ENCODE measurements around the gene PHETA1. TPM values are rescaled to one million over a fixed set of nuclear protein-coding genes. Genes with fewer than 3 reads are reported as not detected.
"Not testable (repeated sequence)": the region's sequence is repeated elsewhere in the genome, so short reads cannot be mapped to it uniquely, and the experiment has no call there.

PHETA1 gene
- total RNA-seq, 1 donor from 2014 or later, result 8.2 TPM

DNA sequence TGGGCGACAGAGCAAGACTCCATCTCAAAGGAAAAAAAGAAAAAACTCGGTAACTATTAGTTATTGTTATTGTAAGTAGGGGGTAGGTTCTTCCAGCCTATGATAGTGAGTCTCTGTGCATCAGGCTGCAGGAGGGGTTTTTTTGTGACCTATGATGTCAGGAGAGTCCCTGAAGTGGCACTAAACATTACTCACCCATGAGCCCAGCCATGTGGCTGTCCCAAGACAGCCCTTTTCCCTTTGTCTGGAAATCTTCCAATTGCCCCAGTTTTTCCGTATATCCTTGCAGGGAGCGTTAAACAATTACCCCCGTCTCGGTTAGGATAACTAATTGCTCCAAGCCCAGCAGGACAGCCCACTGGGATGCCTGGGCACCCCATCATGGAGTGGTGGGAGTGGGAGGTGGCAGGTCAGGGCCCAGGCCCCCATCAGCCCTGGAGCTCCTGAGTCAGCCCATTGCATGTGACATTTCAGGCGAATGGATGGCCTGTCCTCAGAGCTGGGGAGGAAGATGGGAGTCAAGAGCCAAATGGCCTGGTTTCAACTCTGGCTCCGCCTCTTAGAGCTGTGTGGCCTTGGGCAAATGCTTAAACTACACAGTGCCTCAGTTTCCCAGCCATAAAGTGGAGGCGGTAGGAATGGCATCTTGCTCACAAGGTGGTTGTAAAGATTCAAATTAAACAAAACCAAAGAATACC is 16.4 kb downstream of the PHETA1 start:
- no peak for DNase-seq (ENCODE audit: low spot score in 2 of 2)

DNA sequence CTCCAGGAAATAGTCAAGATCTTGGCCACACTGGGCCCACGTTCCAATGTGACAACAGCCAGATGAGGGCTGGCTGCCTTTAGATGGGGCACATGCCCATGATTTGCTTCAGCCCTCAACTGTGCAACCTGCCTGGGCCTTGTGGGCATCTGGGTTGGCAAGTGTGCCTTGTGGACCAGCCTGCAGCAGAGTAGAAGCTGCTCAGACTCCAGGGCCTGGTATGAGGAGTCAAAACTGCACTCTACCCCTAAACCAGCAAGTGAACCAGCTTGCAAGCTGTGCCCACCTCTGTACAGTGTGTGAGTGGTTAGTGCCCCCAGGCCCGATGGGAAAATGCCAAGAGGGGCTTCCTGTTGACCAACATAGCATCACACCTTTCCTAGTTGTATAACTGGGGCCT is 17.9 kb downstream of the PHETA1 start:
- no peak for DNase-seq (ENCODE audit: low spot score in 2 of 2)
- no peak for FAIRE-seq

More for the DNA sequence above, 16.4 kb downstream of the PHETA1 start:
- FAIRE-seq, result no peak

DNA sequence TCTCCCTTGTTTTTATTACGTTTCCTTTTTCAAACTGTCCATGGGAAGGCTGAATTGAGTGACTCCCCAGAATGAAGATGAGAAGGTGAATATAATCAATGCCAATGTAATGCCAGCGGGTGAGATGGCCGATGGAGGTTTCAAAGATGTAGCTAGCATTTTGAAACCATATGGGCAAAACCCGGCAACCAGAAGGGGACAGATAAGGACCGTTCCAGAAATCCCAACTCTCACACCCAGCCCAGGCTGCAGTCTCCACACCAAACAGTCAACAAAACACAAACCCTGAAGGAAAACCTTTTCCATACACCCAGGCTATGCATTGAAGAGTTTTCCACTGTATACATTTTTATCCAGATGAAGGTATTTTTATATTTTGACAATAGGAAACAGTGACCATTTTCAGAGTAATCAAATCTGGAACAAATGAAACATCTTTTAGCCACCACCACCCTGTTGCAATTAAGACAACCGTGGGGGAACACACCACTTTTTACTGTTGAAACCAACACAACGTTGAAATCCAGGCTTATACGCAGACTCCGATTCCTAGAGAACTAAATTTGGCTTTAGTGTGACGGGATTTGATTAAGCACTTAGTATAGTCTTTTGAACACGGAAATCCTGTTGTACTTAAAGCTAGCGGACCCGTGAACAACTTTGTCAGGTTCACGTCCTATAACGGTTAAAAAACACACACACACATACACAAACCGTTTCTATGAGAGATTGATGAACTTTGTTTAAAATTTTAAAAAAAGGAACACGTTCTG is 19.0 kb downstream of the PHETA1 start:
- DNase-seq (ENCODE audit: low spot score in 2 of 2), result no peak
- no peak for FAIRE-seq

DNA sequence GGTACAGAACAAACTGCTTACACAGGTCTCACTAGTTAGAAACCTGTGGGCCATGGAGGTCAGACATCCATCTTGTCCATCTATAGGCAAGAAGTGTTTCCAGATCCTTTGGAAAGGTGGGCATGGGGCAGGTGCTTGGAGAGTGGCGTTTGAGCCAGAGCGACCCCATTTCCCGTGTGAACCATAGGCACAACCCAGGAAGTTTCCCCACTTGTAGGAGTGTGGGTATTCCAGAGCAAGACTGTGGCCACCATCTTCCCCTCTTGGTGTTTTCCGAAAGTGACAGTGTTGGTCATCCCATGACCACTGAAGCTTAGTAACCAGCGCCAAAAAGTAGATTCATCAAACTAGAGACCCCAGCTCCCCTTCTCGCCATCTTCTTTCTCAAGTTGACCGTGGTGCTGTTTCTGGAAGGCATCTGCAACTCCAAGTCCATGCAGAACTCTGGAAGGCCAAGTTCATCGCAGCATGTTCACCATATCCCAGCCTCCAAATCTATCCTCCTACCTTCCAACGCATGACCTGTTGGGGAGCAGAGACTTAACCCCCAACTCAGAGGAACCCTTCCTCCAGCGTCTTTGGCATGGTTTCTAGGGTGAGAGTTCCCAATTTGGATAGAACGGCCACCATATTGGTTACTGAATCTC is 19.7 kb downstream of the PHETA1 start:
- DNase-seq (ENCODE audit: low spot score in 2 of 2), result no peak
- FAIRE-seq, result no peak

DNA sequence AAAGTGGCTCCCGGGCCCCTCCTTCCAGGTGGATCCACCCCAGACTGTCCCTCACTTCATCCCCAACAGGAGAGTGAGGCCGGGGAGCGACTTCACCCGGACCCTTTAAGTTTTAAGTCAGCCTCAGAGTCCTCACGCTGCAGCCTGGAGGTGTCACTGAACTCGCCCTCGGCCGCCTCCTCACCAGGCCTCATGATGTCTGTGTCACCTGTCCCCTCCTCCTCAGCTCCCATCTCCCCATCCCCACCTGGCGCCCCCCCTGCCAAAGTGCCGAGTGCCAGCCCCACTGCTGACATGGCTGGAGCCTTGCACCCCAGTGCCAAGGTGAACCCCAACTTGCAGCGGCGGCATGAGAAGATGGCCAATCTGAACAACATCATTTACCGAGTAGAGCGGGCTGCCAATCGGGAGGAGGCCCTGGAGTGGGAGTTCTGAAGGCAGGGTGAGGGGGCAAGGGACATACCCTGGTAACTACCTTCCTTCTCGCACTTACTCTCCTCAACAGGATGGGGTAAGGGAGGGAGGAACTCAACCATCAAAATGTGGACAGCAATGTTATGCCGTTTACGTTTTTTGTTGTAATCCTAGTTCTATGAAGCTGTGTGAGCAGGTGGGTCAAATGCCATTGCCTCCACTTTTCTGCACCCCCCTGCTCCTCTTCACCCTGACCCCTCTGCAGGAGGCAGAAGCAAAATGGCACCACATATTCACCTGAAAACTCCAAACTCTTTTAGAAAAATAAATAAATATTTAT is 20.8 kb downstream of the PHETA1 start:
- FAIRE-seq (no peak), DNase-seq (ENCODE audit: low spot score in 2 of 2) (no peak)

DNA sequence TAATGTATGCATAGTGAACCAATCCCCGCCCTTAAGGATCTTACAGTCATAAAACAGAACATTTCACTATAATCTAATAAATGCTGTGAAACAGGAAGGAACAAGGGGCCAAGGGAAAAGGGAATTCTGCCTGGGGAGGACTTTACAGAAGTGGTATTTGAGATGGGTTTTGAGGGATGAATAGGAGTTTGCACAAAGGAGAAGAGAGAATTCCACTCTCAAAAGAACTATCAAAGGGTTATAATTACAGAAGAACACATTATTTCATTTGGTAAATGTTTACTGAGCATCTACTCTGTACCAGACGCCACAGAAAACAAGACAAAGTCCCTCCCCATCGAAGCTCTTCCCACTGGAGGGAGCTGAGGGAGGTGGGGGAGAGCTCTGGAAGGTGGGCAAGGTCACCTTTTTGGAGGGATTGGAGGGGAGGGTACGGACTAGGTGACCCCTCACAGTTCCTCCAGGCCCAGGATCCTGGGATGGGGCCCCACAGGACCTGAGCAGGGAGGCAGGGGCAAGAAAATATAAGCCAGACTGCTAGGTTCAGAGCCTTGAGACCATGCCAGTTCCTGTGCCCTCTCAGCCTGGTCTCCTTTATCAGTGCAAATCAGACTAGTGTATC is 24.5 kb downstream of the PHETA1 start:
- FAIRE-seq (no peak), DNase-seq (ENCODE audit: low spot score in 2 of 2) (no peak)

DNA sequence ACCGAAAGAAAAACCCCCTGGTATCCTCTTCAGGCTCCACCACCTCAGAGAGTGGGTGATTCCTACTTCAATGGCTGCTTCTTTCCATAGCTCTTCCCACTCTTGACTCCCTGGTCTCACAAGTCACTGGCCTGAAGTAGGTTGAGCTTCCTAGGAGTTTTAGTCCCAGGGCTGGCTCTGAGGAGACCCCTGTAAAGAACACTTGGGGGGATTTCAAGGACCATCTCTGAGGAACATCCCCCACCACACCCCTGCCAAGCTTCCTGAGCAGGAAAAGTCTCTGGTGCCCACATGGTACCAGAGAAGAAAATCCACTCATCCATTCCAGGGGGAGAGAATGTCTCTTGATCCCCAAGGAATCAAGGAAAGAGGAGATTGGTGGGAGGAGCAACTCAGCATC is 25.7 kb downstream of the PHETA1 start:
- no peak for FAIRE-seq
- no peak for DNase-seq (ENCODE audit: low spot score in 2 of 2)

DNA sequence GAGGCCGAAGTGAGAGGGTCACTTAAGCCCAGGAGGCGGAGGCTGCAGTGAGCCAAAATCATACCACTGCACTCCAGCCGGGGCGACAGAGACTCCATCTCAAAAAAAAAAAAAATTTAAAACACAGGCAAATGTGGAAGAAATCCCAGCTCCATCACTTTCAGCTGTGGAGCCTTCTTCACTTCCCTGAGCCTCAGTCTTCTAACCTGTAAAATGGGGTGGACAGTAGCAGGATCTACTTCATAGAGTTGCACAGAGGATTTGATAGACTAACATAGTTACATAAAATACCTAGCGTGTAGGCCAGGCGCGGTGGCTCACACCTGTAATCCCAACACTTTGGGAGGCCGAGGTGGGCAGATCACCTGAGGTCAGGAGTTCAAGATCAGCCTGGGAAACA is 26.5 kb downstream of the PHETA1 start:
- FAIRE-seq, result no peak
- DNase-seq (ENCODE audit: low spot score in 2 of 2), result no peak

DNA sequence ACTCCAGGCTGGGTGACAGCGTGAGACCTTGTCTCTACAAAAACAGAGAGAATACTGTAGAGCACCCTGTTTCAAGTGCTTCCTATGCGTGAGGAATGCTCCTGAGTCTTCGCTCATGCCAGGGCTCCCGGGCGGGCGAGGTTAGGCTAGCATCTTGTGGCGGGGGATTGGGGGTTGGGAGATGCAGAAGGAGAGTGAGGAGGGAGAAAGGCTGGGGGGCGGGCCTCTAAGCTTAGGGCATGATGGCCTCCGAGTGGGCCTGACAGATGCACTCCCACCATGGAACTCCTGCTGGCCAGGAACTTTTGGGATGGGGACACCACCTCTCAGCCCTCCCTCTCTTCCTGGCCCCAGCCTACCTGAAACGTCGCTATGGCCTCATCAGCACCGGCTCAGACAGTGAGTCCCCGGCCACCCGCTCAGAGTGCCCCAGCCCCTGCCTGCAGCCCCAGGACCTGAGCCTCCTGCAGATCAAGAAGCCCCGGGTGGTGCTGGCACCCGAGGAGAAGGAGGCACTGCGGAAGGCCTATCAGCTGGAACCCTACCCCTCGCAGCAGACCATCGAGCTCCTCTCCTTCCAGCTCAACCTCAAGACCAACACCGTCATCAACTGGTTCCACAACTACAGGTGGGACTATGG is 27.3 kb downstream of the PHETA1 start:
- FAIRE-seq (no peak), DNase-seq (ENCODE audit: low spot score in 2 of 2) (no peak)

DNA sequence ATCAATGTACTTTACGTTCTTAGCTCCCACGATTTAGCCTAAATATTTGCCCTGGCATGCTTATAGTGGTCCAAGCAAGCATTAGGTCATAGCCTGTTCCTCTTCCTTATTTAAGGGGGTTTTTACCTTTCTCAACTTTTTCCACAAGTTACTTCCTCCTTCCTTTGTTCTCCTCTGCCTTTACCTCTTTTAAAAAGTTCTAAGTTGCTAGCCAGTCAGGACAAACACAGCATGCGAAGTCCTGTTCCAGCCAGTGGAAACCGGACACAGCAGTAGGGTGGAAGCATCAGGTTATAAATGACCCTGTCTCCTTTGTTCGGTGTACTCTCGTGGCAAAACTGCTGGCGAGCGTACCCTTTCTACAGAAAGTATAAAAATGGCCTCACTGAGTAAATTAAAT is 28.2 kb downstream of the PHETA1 start:
- not testable (repeated sequence) for DNase-seq (ENCODE audit: low spot score in 2 of 2)

DNA sequence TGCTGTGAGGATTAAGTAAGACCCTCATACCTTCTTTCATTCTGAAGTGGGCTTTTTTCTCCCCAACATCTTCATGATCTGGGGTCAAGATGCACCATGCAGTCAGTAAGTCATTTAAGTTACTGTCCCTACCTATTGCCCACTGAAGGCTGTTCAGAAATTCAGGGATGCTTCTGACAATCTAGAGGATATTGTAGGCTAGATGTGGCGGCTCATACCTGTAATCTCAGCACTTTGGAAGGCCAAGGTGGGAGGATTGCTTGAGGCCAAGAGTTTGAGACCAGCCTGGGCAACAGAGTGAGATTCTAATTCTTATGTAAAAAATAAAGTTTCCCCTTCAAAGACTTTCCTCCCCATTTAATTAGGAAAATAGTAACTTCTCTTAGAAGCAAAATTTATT is 28.7 kb downstream of the PHETA1 start:
- FAIRE-seq (no peak), DNase-seq (ENCODE audit: low spot score in 2 of 2) (no peak)

More for the DNA sequence above, 28.2 kb downstream of the PHETA1 start:
- FAIRE-seq, result not testable (repeated sequence)

DNA sequence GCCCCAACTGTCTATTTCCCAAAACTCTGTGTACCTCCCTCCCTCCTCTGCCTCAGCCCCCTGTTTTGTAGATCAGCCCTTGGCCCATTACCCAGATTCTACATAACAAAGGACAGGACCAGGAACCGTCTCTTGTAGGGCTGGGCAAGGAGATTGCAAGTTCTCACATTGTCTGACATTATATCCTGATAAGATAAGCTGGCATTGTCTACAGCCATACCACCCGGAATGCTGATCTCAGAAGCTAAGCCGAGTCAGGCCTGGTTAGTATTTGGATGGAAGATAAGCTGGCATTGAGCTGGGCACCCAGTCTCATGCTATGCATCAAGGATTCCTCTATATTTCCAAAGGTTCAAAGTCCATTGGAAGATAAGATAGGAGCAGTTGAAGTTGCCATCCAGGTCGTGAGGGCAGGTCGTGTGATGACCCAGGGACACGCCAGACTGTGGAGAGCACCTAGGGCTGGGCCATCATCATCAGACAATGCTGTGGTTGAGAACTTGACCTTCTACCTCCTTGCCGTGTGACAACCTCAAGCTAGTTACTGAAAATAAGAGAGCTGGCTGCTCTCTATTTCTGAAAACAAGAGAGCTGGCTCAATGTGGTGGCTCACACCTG is 29.5 kb downstream of the PHETA1 start:
- FAIRE-seq (no peak), DNase-seq (ENCODE audit: low spot score in 2 of 2) (no peak)

DNA sequence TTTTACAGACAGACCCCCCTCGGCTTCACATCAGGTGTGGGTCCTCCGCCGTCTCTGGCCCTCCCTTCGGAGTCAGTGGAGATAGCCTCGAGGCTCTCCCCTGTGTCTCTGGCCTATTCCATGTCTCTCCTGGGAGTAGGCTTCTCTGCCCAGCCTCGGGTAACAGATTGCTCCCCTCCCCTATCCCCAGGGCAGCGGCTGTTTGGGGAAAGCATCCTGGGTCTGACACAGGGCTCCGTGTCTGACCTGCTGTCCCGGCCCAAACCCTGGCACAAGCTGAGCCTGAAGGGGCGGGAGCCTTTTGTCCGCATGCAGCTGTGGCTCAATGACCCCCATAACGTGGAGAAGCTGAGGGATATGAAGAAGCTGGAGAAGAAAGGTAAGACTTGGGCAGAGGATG is 30.8 kb downstream of the PHETA1 start:
- no peak for FAIRE-seq

DNA sequence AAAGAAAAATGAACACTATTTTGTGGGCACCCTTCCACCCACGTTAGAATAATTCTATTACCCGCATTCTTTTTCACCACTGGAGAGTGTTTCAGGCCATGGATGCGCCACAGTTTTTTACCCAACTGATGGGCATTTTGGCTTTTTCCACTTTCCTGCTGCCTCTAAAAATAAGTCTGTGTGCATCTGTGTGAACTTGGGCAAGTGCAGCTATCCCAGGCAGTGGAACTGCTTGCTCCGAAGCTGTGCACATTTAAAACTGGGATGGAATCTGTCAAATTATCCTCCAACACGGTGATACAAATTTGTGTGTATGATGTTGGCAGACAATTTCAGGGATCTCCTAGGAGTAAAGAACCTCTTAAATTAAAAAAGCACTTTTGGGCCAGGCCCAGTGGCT is 31.5 kb downstream of the PHETA1 start:
- DNase-seq (ENCODE audit: low spot score in 2 of 2), result no peak
- FAIRE-seq, result no peak

More for the DNA sequence above, 30.8 kb downstream of the PHETA1 start:
- no peak for DNase-seq (ENCODE audit: low spot score in 2 of 2)

DNA sequence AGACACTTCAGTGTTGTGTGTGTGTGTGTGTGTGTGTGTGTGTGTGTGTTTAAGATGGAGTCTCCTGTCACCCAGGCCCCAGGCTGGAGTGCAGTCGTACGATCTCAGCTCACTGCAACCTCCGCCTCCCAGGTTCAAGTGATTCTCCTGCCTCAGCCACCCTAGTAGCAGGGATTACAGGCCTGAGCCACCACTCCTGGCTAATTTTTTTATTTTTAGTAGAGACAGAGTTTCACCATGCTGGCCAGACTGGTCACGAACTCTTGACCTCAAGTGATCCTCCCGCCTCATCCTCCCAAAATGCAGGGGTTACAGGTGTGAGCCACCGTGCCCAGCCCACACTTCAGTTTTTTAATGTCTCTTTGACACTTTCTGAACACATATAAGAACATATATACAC is 32.5 kb downstream of the PHETA1 start:
- DNase-seq (ENCODE audit: low spot score in 2 of 2); FAIRE-seq: not testable (repeated sequence)

DNA sequence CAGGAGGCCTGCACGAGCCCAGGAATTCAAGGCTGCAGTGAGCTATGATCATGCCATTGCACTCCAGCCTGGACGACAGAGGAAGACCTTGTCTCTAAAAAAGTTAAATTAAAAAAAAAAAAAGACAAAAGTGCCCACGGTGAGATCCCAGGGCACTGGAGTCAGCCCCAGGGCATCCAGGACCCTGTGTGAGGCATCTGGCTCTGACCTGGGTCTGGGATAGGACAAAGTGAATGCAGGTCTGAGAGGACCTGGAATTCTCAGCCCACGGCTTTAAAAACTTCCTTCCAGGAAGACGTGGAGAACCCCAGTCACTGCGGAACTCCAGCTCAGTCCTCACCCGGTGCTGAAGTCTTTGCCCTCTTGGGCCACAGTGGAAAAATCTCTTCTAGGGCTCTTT is 33.1 kb downstream of the PHETA1 start:
- DNase-seq (ENCODE audit: low spot score in 2 of 2) (no peak), FAIRE-seq (no peak)

DNA sequence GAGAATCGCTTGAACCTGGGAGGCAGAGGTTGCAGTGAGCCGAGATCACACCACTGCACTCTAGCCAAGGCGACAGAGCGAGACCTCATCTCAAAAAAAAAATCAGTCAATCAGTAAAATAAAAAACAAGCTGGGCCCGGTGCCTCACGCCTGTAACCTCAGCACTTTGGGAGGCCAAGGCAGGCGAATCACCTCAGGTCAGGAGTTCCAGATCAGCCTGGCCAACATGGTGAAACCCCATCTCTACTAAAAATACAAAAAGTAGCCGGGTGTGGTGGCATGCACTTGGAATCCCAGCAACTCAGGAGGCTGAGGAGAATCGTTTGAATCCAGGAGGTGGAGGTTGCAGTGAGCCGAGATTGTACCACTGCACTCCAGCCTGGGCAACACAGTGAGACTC is 33.6 kb downstream of the PHETA1 start:
- FAIRE-seq; DNase-seq (ENCODE audit: low spot score in 2 of 2): not testable (repeated sequence)

DNA sequence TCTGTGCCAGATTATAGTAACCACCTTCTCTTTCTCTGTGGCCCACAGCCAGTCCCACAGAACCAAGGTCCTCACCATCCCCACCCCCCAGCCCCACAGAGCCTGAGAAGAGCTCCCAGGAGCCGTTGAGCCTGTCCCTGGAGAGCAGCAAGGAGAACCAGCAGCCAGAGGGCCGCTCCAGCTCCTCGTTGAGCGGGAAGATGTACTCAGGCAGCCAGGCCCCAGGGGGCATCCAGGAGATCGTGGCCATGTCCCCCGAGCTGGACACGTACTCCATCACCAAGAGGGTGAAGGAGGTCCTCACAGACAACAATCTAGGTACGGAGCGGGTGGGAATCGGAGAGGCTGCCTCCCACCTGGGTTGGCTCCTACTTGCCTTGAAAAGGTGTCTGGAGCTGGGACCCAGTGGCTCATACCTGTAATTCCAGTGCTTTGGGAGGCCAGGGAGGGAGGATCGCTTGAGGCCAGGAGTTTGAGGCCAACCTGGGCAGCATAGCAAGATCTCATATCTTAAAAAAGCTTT is 34.4 kb downstream of the PHETA1 start:
- DNase-seq (ENCODE audit: low spot score in 2 of 2) (no peak), FAIRE-seq (no peak)

Measured in frontal cortex (tissue), 4 donors.